Uterus (tissue), 2 donors: ENCODE results near the gene ZC3HAV1.
"Not testable (repeated sequence)": the region's sequence is repeated elsewhere in the genome, so short reads cannot be mapped to it uniquely, and the experiment has no call there.

Experiments
- POLR2A ChIP-seq, 2 donors: fragments of 450-650 bp; IDR thresholded peaks; one replicate each; pipeline ENCODE4 v1.6.1; 2016; ENCODE audit warnings: antibody characterized with exemption in 2 of 2, mild to moderate bottlenecking in 1 of 2, moderate library complexity in 1 of 2
- TF ChIP-seq, protein P1 (sequence below), 4 experiments: fragments of 200-600 bp in 2 of 4; fragments of 450-650 bp in 2 of 4; sonication (generic) in 2 of 4; IDR thresholded peaks; one replicate each; pipeline ENCODE4 v1.5.1; 2016 to 2019; ENCODE audit warnings: antibody characterized with exemption in 4 of 4, mild to moderate bottlenecking in 2 of 4, moderate library complexity in 1 of 4

DNA sequence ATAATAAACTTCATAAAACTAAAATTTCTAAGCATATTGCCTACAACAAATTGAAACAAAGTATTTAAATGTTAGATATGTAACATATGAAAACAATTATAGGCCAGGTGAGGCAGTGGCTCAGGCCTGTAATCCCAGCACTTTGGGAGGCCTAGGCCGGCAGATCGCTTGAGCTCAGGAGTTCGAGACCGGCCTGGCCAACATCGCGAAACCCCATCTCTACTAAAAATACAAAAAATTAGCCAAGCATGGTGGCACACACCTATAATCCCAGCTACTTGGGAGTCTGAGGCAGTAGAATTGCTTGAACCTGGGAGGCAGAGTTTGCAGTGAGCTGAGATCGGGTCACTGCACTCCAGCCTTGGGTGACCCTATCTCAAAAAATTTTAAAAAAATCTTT, 3.3 kb downstream of the ZC3HAV1 start:
- TF ChIP-seq, protein P1, sequence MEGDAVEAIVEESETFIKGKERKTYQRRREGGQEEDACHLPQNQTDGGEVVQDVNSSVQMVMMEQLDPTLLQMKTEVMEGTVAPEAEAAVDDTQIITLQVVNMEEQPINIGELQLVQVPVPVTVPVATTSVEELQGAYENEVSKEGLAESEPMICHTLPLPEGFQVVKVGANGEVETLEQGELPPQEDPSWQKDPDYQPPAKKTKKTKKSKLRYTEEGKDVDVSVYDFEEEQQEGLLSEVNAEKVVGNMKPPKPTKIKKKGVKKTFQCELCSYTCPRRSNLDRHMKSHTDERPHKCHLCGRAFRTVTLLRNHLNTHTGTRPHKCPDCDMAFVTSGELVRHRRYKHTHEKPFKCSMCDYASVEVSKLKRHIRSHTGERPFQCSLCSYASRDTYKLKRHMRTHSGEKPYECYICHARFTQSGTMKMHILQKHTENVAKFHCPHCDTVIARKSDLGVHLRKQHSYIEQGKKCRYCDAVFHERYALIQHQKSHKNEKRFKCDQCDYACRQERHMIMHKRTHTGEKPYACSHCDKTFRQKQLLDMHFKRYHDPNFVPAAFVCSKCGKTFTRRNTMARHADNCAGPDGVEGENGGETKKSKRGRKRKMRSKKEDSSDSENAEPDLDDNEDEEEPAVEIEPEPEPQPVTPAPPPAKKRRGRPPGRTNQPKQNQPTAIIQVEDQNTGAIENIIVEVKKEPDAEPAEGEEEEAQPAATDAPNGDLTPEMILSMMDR (IDR thresholded peaks at IDR 0.05) = not testable (repeated sequence)
- not testable (repeated sequence) for TF ChIP-seq POLR2A (IDR thresholded peaks at IDR 0.05)
